DND-41 (cell line): ENCODE results near the gene NTM.

ENCODE experiments used
- CTCF ChIP-seq: IDR thresholded peaks from 2 replicates; pipeline ENCODE4 v1.5.1; 2012; ENCODE audit warnings: borderline replicate concordance, low read length, moderate library complexity, mild to moderate bottlenecking; ENCODE audit not compliant: poor library complexity, severe bottlenecking; ENCODE audit errors: extremely low read depth
- EZH2 ChIP-seq: IDR thresholded peaks from 3 replicates; pipeline ENCODE4 v1.6.1; 2012; ENCODE audit warnings: borderline replicate concordance, low read depth, mild to moderate bottlenecking, moderate library complexity, low read length, inconsistent platforms; ENCODE audit not compliant: severe bottlenecking

- no peak for TF ChIP-seq CTCF
- TF ChIP-seq EZH2 = no peak
Observed at GRCh38 chr11:131595797-131596196, 225.4 kb downstream of the NTM start.
